GM18907 (cell line): Measurements from ENCODE around the gene GRAMD1B.

Source experiments
- ATAC-seq: cut with Tn5 transposase; IDR thresholded peaks from one replicate; pipeline ENCODE4 v1.9.1; 2021; ENCODE audit warnings: mild to moderate bottlenecking, moderate library complexity; ENCODE audit not compliant: unreplicated experiment

GRAMD1B gene

GRCh38 chr11:123429913-123430720 lies at the start of gene GRAMD1B:
GRAMD1B (plus strand) TSS chr11:123430269; CDS start chr11:123430793, 524 bp downstream.
- ATAC-seq: peak; percentile 65

- no peak for ATAC-seq
Observed at GRCh38 chr11:123381149-123381548, 48.9 kb upstream of the GRAMD1B start.

- ATAC-seq: peak; percentile 83
Observed at GRCh38 chr11:123381817-123382554, 48.1 kb upstream of the GRAMD1B start.

GRCh38 chr11:123382555-123383074 lies 47.5 kb upstream of the GRAMD1B start:
- ATAC-seq: no peak

- no peak for ATAC-seq
Observed at GRCh38 chr11:123384116-123384515, 46.0 kb upstream of the GRAMD1B start.

- ATAC-seq: no peak
Observed at GRCh38 chr11:123386796-123387510, 43.1 kb upstream of the GRAMD1B start.

GRCh38 chr11:123388640-123389039 lies 41.4 kb upstream of the GRAMD1B start:
- no peak for ATAC-seq

GRCh38 chr11:123390146-123390545 lies 39.9 kb upstream of the GRAMD1B start:
- no peak for ATAC-seq

- ATAC-seq: no peak
Observed at GRCh38 chr11:123391646-123392348, 38.3 kb upstream of the GRAMD1B start.

GRCh38 chr11:123392431-123392830 lies 37.6 kb upstream of the GRAMD1B start:
- ATAC-seq: no peak

- ATAC-seq: no peak
Observed at GRCh38 chr11:123392844-123393243, 37.2 kb upstream of the GRAMD1B start.

- no peak for ATAC-seq
Observed at GRCh38 chr11:123393312-123393927, 36.6 kb upstream of the GRAMD1B start.

GRCh38 chr11:123404676-123405075 lies 25.4 kb upstream of the GRAMD1B start:
- ATAC-seq: no peak

GRCh38 chr11:123405123-123405592 lies 24.9 kb upstream of the GRAMD1B start:
- ATAC-seq: no peak

GRCh38 chr11:123406441-123407129 lies 23.5 kb upstream of the GRAMD1B start:
- ATAC-seq: peak; percentile 62

- no peak for ATAC-seq
Observed at GRCh38 chr11:123407130-123407995, 22.7 kb upstream of the GRAMD1B start.

- no peak for ATAC-seq
Observed at GRCh38 chr11:123407996-123408597, 22.0 kb upstream of the GRAMD1B start.
